ENCODE data around the gene CMSS1.
"Not testable (repeated sequence)": the region's sequence is repeated elsewhere in the genome, so short reads cannot be mapped to it uniquely, and the experiment has no call there.

CMSS1 gene

DNA sequence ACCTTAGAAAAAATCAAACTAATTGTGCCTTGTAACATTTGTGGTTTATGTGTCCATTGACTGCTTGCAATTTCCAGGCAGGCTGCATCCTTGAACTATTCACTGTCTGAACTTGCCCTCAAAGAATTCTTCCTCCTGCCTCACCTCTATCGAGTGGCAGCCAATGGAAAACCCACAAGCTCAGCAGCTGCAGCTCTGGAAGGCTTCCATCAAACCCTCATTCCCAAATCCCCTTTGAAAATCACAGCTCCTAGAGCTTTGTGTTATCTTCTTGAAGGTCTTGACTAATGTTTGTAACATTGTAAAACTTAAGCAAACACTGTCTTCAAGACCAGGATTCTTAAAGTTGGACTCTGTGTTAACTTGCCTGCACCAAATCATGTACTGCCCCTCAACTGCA is 215.5 kb downstream of the CMSS1 start:
- DNase-seq = no peak

DNA sequence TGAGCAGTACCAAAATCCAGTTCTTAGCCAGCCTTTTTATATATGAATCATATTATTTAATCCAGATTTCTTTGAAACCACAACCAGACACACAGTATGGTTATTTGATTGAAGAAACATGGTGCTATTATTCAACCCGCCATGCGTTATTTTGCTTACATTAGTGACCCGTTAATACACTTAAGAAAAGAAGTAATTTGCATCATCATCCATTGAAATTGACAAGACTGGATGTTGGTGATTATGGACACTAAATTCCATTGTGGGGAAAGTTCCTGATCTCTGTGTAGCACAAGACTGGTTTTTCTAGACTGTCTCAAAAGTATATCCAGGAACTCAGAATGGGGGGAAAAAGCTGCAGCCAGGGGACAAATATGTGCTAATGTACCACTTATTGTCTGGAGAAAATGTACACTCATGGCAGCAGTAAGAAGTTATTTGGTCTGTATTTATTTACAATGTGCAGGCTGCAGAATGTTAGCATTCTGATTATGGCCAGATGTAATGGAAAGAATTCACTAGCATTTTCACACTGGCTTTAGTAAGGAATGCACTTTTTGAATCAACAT is 216.3 kb downstream of the CMSS1 start:
- DNase-seq = no peak

DNA sequence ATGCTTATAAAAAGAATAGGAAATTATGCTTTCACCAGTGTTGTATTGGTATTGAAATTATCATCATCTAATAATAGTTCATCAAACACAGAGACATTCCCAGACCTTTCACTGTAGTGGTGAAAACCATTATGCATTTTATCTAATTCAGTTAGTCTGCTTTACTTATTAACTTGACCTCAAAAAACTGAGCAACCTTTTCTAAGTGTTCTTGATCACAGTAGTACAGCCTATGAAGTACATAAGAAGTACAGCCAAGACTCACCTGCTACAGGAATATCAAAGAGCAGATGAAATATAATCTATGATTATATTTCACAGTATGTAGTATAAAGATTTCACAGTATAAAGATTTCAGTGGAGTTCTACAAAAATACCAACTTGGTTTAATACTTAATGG is 221.4 kb downstream of the CMSS1 start:
- no peak for DNase-seq

DNA sequence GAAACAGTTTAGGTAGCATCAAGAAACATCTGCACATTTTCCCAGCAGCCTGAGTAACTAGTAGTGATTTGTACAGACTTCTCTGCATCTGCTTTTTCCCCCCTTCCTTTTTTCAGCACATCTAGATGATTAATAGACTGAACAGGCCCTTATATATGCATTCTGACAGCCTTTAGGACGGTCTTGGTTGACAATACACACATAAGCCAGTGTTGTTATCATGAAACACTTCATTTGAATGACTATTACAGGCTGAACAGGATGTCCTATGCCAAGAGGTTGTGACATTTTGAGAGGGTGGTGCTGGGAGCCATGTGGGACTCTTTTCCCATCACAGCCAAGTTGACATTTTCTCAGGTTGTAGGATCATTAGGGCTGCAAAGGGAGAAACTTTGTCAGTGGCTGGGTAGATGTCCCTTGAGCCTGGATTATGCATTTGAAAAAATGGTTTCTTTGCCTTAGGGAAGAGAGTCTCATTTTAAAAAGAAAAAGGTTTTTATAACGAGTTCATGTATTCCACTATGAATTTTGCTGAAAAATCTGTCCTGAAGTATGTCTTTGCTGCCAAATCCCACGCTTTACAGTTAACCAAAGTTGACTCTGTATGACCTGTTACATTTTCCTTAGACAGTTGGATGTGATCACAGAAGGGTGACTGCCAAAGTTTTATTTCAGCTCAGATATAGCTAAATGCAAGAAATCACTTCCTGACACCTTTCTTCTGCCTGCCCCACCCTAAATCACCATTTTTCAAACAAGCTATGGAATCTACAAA is 223.0 kb downstream of the CMSS1 start:
- no peak for DNase-seq

DNA sequence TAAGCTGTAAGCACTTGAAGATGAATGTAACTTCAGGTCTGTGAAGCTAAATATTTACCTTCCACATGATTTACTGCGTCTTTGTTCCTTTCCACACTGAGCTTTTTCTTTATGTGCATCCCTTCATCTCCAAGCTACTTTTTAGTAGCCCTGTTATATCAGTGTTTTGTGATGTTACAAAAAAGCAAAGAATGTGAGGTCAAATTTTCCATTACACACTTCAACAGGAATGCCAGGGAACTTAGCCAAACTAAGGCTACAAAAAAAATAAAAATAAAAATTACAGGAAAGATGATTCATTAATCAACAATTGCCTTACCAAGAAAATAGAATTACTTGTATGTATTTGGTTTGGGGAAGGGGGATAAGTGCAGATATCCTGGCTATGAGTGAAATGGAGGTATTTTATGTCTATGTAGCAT is 223.7 kb downstream of the CMSS1 start:
- DNase-seq = no peak

DNA sequence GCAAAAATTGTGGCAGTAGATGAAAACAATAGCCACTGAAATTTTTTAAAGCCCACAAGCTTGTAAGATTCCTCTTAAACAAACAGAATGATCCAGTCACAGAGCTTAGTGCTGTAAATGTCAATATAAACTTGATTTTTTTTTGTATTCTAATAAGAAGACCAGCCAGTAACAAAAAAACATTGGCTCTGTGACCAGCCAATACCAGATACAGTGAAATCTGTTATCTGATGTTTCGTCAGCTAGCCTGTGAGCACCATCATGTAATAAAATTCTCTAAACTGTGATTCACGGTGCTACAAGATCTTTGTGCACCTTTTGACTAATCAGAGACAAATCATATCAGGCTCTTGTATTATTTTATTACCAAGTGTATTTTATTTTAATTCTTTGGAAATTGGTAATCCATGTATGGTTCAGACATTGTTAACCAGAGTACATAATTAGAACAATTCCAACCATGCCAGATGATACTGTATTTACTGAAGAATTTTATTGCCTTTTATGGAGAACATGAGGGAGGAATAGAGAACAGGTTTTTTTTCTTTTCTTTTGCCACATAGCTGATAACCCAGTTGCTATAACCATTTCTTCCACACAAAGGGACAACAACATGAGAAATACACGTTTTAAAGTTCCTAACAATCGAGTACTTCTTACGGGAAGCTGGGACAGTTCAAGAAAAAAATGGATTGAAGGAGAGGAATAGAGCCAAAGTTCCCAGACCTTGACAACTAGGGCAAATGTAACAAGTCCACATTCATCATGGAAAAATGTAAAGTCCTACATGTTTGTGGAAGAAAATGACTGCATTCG is 224.7 kb downstream of the CMSS1 start:
- DNase-seq = no peak

DNA sequence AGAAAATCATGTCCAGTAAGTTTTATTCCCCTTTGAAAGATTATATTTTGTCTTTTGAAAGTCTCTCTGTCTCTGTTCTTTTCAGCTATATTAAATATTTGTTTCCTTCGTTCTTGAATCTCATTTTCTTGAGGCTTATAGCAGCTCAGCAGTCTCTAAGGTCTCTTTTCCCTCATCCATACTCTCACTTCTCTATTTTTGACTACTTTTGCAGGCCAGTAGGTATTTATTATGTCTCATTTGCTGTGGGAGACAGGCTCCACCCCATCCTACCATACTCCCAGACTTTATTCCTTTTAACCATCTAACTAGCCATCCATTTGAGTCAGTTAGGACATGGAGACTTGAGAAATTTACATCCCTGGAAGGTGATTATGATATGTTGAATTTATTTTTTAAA is 225.6 kb downstream of the CMSS1 start:
- DNase-seq = peak in 2 of 3 donors; percentile 16 to 33

DNA sequence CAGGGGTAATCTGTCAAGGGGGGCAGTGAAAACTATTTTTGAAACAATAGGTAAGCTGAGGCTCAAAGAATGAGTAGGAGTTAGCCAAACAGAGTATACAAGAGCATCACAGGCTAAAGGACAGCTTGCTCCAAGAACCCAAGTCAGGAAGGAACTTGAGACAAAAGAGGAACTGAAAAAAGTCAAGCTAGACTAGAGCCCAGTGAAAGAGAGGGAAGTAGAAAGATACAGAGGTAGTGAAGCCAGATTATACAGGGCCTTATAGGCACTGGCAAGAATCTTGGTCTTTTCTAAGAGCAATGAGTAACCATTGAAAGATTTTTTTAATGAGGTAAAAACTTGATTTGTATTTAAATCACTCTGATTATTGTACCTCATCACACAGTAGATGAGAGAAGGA is 226.7 kb downstream of the CMSS1 start:
- DNase-seq = peak; percentile 61 to 82 (median 80)

DNA sequence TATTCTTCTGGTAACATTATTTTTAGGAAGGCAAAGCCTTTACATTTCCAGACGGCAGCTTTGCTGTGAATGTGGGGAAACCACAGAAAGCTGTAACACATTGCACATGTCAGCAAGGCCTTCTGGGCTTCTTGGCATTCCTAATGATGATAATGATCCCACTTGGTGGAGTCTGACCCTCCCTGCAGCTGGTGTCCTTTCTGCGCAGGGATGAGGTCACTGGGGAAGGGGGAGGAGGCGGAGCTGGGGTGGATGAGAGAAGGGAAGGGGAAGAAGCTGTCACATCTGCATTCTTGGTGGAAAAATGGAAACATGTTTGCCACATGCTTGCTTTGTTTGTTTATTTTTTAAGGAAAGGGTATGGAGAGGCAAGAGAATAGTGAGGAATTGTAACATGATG is 228.0 kb downstream of the CMSS1 start:
- DNase-seq = peak; percentile 67 to 78 (median 76)

DNA sequence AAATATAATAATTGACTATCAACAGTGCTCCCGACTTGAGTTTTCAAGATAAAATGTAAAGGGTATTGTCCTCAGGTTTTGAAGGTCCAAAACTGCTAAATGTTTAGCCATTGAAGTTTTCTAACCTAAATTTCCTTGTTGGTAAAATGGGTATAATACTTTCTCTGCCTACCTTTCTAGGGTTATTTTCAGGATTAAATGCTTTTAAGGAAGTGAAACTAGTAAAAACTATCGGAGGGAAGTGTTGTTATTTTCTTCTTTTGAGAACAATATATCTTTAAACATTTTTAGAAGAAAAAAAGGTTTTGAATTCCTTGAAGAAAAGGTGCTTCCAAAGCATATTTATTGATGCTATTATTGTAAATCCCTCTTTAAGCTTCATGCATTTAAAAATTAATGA is 229.3 kb downstream of the CMSS1 start:
- DNase-seq = peak in 2 of 3 donors; percentile 48 to 49

DNA sequence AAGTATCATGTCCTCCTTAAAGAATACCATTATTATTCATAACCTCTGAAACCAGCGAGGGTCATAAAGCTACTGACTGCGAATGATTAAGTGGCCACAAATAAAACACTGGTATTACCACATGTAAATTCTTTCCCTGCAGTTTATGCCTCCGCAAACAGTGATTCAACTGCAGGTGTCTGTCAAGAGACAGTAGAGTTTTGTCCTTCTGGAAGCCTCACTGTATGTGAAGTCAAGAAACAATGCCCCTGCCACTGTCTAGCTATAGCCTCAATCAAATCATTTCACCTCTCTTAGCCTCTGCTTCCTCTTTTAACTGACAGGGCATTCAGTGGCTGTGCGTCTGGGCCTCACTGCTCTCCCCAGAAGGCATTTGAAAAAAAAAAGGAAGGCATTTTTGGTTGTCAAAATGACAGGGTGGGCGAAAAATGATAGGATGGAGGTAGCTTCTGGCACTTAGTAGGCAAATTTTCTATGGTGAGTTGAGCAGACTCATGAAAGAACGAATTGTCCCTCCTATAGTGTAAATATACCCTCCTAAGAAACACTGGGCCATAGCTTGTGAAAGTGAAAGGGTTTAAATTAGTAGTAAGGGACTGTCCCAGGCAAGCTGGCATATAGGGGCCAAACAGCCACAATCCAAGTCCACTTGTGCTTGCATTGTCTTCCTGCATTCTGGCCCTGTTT is 229.9 kb downstream of the CMSS1 start:
- peak; percentile 56 to 74 (median 63) for DNase-seq

DNA sequence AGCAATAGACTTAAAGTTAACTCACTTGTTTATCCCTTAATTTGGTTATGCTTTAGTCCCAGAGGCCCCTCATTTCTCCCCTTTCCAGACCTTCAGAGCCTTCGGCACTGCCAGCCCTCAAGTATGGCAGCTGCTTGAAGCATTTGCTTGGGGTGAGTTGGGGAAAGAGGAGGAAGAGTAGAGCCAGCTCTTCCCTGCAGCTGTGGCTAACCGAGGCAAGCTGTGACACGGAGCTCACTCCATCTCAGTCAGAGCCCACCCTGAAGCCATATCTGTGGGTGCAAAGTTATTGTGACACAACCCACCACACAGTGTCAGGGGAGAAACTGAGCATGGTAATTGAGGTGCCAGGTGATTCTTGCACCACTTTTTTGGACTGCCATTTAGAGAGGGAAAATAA is 230.6 kb downstream of the CMSS1 start:
- no peak for DNase-seq

DNA sequence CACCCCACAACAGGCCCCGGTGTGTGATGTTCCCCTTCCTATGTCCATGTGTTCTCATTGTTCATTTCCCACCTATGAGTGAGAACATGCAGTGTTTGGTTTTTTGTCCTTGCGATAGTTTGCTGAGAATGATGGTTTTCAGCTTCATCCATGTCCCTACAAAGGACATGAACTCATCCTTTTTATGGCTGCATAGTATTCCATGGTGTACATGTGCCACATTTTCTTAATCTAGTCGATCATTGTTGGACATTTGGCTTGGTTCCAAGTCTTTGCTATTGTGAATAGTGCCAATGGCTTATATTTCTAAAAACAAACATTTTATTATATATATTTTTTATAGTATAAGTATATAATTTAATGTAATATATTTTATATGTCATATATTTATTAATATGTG is 233.9 kb downstream of the CMSS1 start:
- DNase-seq = not testable (repeated sequence)

DNA sequence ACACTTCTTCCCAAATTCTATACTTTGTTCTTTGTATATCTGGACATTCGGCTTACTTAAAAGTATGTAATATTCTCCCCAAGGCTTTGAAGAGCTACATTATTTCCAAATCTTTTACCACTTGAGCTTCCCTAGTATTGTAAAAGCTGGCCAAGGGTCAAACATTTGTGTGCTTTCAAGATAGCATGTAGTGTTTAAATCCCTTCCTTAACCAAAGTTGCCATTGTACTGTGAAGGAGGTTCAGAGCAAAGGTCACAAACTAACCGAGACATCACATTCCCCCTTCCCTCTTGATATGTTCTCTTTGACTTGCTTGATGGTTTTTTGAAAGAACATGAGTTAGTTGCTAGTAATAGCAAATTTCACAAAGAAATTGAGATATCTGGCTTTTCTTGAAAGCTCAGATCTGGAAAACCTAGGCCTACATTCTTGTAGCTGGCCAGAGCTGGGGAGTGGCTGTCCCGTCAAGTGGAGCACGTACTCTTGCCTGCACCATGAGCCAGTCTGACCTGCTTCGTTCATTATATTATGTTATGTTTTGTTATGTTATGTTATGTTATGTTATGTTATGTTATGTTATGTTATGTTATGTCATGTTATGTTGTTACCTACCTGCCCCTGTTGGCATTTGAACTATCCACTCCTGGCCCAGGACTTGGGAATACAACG is 236.4 kb downstream of the CMSS1 start:
- DNase-seq = no peak

DNA sequence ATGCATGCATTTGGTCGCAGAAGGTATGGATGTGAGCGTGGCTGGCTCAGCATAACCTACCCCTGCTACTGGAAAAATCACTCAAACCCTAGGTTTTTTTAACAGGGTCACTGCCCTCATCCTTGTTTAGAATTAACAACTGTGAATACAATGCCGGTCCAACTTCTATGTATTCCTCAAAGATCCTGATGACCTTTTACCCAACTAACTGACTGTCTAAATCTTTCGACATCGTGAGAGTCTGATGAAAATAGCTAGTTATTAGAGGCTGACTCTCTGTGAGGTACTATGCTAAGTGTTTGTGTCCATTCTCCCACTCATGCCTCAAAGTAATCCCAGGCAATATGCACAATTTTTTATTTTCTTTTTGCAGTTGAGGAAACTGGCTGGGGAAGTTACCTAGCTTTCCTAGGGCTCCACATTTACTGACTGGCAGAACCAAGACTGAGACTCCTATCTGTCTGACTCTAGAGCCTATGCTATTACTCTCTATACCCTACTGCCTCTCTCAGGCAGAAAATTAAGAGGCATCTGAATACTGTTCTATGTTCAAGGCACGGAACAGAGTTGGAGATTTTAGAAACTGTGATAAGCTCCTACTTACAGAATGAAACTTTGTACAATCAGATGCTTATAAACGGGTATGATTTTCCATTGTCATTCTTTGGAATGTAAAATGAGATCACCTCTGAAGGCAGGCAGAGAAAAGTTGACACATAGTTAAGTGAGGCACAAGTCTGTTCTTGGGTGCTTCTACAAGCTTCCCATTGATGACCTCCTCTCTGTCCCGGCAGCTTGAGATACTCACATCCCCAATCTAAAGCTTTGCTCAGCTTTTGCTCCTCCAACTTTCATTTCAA is 240.3 kb downstream of the CMSS1 start:
- no peak for DNase-seq

DNA sequence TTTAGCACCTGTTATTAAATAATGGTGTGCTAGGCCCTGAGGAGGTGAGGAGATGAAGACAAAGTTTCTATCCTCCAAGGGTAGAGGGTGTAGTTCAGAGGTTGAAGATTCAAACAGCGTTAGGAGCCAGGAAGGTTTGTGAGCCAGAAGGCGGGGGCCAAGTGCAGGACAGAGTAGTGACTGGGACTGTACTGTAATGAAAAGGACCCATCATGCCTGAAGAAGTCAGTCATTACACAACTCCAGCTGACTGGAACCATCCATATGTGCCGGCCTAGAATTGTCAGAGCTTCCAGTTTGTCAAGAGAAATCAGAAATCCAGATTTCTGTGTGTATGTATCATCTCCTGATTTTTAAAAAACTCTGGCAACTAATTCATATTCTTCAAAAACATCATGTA is 241.8 kb downstream of the CMSS1 start:
- DNase-seq = no peak

DNA sequence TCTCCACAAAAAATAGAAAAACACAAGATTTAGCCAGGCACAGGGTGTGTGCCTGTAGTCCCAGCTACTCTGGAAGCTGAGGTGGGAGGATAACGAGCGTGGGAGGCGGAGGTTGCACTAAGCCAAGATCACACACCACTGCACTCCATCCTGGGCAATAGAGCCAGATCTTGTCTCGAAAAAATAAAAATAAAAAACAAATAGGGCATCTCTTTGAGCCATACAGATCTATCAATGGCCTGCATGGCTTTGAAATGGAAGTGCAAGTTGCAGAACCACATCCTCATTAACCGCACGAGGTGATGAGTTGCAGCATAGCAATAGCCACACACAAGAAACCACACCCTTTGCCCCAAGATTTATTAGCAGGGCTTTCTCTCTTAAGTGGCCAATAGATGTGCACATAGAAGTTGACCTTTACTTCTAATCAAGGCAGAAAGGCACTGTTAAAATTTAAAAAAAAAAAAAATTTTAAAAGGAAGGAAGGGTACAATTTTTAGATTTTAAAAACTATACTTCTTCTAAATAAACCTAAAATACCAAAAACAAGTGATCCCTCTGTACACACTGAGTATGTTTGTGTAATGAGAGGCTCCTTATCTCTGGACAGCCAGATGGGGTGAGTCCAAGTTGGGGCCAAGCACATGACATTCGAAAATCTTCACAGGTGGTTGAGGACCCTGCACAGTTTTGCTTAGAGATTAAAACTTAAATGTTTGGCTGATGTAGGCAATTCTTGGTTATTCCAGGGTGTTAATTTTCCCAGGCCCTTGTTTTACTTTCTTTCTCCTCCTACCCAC is 243.2 kb downstream of the CMSS1 start:
- DNase-seq = peak in 2 of 3 donors; percentile 13 to 32

DNA sequence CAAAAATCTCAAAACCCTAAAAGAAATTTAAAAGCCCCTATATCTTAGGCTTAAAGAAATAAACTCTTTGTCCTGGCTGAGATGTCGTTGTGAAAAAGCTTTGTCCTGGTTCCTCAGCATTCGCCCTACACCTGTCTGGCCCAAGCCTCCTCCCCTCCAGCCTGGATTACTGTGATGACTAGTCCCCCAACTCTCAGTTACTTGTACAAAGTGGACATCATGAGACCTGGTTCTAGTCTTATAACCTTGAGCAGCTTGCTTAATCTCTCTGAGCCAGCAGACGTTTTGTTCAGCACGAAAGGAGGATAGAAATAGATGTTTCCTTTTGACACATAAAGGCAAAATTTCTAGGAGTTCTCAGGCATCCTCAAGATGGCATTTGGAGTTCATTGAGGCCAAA is 245.0 kb downstream of the CMSS1 start:
- no peak for DNase-seq

DNA sequence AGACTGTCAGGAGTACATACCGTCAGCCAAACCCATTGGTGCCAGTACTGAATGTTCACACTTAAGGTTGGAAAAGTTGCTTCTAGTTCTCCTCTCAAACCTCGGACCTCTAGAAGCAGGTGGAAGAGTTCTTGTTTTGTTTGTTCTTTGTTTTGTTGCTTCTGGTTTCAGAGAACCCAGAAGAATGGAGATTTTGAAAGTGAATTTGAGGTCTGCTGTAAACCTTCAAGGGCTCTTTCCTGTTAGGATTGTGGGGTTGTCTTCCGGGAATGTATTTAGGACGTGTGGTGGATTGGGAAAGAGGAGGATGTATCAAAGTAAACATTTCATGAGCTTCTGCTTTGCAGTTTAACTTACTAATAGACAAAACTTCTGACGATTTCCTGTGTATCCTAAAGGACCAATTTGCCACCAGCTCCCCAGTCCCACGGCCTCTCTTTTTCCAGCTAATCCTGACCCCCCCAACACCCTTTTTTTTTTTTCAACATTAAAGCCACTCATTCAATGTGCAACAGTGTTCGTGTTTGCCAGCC is 246.3 kb downstream of the CMSS1 start:
- no peak for DNase-seq

DNA sequence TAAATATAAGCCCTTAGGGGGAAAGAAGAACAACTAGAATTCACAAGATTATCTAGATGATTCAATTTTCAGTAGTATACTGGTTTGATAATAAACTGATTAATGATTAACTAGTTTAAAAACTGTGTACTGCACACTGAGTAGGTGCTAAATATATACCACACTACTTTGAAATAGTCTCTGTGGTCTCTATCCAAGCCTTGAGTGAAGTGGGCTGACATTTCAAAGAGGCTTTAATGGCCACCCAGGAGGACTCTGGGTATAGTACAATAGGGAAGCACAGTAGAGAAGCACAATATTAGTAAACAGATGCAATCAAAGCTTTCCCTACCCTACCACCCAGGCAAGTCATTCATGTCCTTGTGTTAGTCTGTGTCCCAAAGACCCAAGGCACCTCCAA is 249.9 kb downstream of the CMSS1 start:
- no peak for DNase-seq

DNA sequence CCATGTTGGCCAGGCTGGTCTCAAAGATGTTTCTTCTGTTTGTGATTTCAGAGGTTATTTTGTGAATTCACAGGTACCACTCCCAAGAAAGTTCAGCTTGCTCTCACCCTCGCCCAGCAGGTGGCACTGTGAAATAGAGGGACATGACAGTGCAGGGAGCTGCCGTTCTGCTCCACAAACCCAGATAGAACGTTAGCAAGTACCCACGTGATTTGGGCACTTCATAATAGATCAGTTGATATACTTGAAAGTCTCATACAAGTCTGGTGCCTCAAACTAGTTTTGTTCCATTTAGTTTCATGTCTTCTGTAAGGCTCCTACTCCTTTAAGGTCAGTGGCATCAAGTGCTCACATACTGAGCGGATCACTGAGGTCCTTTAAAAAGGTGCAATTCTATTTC is 251.2 kb downstream of the CMSS1 start:
- DNase-seq = peak; percentile 68 to 83 (median 76)
